Mesendoderm (in vitro differentiated cells): Measurements from ENCODE around the gene SLTM.

Experiments
- DNase-seq: peaks from one replicate; pipeline ENCODE4 v3.0.0; 2013
- H2AK5ac ChIP-seq: 2 replicates; pipeline ENCODE4 v1.6.1; 2013; ENCODE audit warnings: low read length, inconsistent platforms
- H2BK120ac ChIP-seq: 2 replicates; pipeline ENCODE4 v1.6.1; 2013; ENCODE audit warnings: low read depth, mild to moderate bottlenecking, low read length, moderate library complexity, mixed read lengths
- H2BK15ac ChIP-seq: replicated peaks from 2 replicates; pipeline ENCODE4 v1.6.1; 2013; ENCODE audit warnings: low read depth, mild to moderate bottlenecking, moderate library complexity
- H2BK5ac ChIP-seq: 2 replicates; pipeline ENCODE4 v1.6.1; 2013; ENCODE audit warnings: low read length, inconsistent platforms
- H3K18ac ChIP-seq: 2 replicates; pipeline ENCODE4 v1.6.1; 2013; ENCODE audit warnings: mild to moderate bottlenecking, low read length, mixed read lengths
- H3K23ac ChIP-seq: one replicate; pipeline ENCODE4 v1.6.1; 2013; ENCODE audit warnings: low read length
- H3K27ac ChIP-seq: 2 replicates; pipeline ENCODE4 v1.5.1; 2013; ENCODE audit warnings: low read depth, mild to moderate bottlenecking, inconsistent platforms, low read length, moderate library complexity
- H3K27me3 ChIP-seq: 2 replicates; pipeline ENCODE4 v1.6.1; 2013; ENCODE audit warnings: low read length, control low read depth, mild to moderate bottlenecking, inconsistent platforms; ENCODE audit not compliant: insufficient read depth, poor library complexity
- H3K36me3 ChIP-seq: 2 replicates; pipeline ENCODE4 v1.6.1; 2013; ENCODE audit warnings: low read length, inconsistent platforms; ENCODE audit not compliant: control insufficient read depth, insufficient read depth
- H3K4ac ChIP-seq: one replicate; pipeline ENCODE4 v1.6.1; 2013; ENCODE audit warnings: low read depth, mild to moderate bottlenecking, low read length, moderate library complexity
- H3K4me1 ChIP-seq: 2 replicates; pipeline ENCODE4 v1.6.1; 2013; ENCODE audit warnings: low read depth, low read length, inconsistent platforms; ENCODE audit not compliant: control insufficient read depth
- H3K4me2 ChIP-seq: 2 replicates; pipeline ENCODE4 v1.6.1; 2013; ENCODE audit warnings: low read length
- H3K4me3 ChIP-seq: 2 replicates; pipeline ENCODE4 v1.5.1; 2013; ENCODE audit warnings: mild to moderate bottlenecking, low read length
- H3K56ac ChIP-seq: one replicate; pipeline ENCODE4 v1.6.1; 2013; ENCODE audit warnings: low read length
- H3K79me1 ChIP-seq: 2 replicates; pipeline ENCODE4 v1.6.1; 2013; ENCODE audit warnings: low read length, inconsistent platforms
- H3K79me2 ChIP-seq: 2 replicates; pipeline ENCODE4 v1.6.1; 2013; ENCODE audit warnings: mild to moderate bottlenecking, low read length; ENCODE audit not compliant: control insufficient read depth, insufficient read depth
- H3K9ac ChIP-seq: 2 replicates; pipeline ENCODE4 v1.6.1; 2013; ENCODE audit warnings: low read length, inconsistent platforms
- H4K5ac ChIP-seq: one replicate; pipeline ENCODE4 v1.6.1; 2013; ENCODE audit warnings: low read length
- H4K8ac ChIP-seq: one replicate; pipeline ENCODE4 v1.6.1; 2013; ENCODE audit warnings: low read depth, mild to moderate bottlenecking, control low read depth, low read length, moderate library complexity
- WGBS: extraction: QIAGEN DNeasy Blood & Tissue Kit; methylation state at CpG from one replicate; pipeline ENCODE4 v1.1.7; 2013; ENCODE audit warnings: low lambda C conversion rate, missing lambda C conversion rate; ENCODE audit not compliant: insufficient coverage; ENCODE audit errors: extremely low coverage; 5-methylcytosine and 5-hydroxymethylcytosine counted together

SLTM gene

DNA sequence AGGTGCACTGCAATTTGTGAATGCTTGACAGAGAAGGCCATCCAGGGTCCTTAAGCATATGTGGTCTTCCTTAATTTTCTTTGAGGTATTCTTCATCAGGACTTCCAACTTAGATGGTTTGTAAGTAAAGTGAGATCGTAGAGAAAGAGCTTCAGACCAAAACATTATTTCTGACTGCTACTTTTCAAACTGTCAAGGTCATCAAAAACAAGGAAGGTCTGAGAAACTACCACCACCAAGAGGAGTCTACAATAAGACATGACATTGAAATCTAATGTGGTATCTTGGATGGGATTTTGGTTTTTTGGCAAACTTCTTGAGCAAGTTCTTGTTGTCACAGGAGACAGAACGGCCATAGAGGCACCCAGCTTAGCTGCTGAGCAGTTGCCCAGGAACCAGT is 34.0 kb upstream of the SLTM start:
- Histone ChIP-seq H3K4me2 (no peak overlapping the region), H2BK15ac (no peak overlapping the region), H3K9ac (no peak overlapping the region), H3K27ac (no peak overlapping the region), H4K8ac (no peak overlapping the region), H3K4me1 (no peaks in the 10 kb centered on the region), H3K27me3 (no peaks in the 10 kb centered on the region), H3K4ac (no peak overlapping the region), H4K5ac (no peak overlapping the region), H3K79me2 (no peaks in the 10 kb centered on the region), H3K36me3 (no peaks in the 10 kb centered on the region), H3K18ac (no peak overlapping the region), H3K79me1 (no peaks in the 10 kb centered on the region), H2BK5ac (no peak overlapping the region), H3K23ac (no peak overlapping the region), H3K4me3 (no peak overlapping the region), H2AK5ac (no peak overlapping the region), H2BK120ac (no peak overlapping the region), H3K56ac (no peak overlapping the region)
- DNase-seq = no peak
- WGBS = no CpG with 5 or more reads among the region's 2 CpGs

DNA sequence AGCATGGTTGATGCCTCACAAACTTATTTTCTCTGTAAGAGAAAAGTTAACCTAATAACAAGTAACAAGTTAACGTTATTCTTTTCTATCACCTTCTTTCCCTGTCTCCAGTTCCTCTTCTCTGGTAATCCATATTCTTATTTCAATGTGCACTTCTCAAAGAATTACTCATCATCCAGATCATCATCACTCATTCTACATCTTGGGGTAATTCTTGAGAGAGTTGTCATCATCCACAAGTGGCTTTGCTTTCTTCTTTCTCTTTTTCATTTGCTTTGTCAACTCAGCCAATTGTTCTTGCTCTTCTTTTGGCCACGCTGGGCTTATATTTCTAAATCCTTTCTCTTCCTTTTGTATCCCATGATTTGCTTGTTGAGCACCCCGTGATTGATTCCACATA is 33.2 kb upstream of the SLTM start:
- Histone ChIP-seq H3K79me2 (no peaks in the 10 kb centered on the region), H3K9ac (no peak overlapping the region), H2BK120ac (no peak overlapping the region), H3K4me1 (no peaks in the 10 kb centered on the region), H2BK15ac (no peak overlapping the region), H3K36me3 (no peaks in the 10 kb centered on the region), H3K4ac (no peak overlapping the region), H2BK5ac (no peak overlapping the region), H4K8ac (no peak overlapping the region), H3K56ac (no peak overlapping the region), H3K79me1 (no peaks in the 10 kb centered on the region), H3K4me3 (no peak overlapping the region), H3K27me3 (no peaks in the 10 kb centered on the region), H3K27ac (no peak overlapping the region), H4K5ac (no peak overlapping the region), H3K18ac (no peak overlapping the region), H3K23ac (no peak overlapping the region), H2AK5ac (no peak overlapping the region), H3K4me2 (no peak overlapping the region)
- no CpG with 5 or more reads among the region's 3 CpGs for WGBS
- no peak for DNase-seq

DNA sequence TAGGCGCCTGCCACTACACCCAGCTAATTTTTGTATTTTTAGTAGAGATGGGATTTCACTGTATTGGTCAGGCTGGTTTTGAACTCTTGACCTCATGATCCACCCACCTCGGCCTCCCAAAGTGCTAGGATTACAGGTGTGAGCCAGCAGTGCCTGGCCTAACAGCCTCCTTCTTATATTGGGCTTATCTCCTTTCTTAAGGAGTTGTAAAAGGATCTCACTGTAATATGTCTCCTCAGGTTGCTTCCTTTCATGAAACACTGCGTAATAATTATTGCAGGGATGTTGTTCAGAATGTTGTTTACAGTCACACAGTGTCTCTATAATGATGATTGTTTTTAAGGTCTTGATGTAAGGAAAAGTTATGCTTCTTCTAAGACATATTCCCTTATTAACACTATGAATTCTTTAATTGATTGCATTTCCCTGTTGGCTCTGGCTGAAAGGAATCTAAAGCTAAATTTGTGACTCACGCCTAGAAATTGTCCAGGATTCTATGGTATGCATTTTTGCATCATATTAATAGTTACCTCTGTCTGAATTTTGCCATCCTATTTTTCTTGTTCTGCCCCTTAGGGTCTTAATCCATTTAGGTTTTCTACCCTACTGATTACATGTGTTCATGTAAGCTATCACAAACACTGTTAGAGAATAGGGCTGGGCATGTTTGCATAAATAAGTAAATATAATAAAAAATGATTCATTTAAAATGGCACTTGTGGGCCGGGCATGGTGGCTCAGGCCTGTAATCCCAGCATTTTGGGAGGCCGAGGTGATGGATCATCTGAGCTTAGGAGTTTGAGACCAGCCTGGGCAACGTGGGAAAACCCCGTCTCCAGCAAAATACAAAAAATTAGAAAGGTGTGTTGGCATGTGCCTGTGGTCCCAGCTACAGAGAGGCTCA is 29.4 kb upstream of the SLTM start:
- Histone ChIP-seq H3K79me1 (no peaks in the 10 kb centered on the region), H3K79me2 (no peaks in the 10 kb centered on the region), H3K4me1 (no peaks in the 10 kb centered on the region), H3K27me3 (no peaks in the 10 kb centered on the region), H3K4me2 (no peak overlapping the region), H3K36me3 (no peaks in the 10 kb centered on the region), H3K56ac (no peak overlapping the region), H2BK5ac (no peak overlapping the region), H3K4ac (no peak overlapping the region), H3K9ac (no peak overlapping the region), H3K27ac (no peak overlapping the region), H4K8ac (no peak overlapping the region), H2AK5ac (no peak overlapping the region), H3K23ac (no peak overlapping the region), H2BK120ac (no peak overlapping the region), H4K5ac (no peak overlapping the region), H2BK15ac (no peak overlapping the region), H3K4me3 (no peak overlapping the region), H3K18ac (no peak overlapping the region)
- DNase-seq = no peak
- WGBS = no CpG with 5 or more reads among the region's 8 CpGs

DNA sequence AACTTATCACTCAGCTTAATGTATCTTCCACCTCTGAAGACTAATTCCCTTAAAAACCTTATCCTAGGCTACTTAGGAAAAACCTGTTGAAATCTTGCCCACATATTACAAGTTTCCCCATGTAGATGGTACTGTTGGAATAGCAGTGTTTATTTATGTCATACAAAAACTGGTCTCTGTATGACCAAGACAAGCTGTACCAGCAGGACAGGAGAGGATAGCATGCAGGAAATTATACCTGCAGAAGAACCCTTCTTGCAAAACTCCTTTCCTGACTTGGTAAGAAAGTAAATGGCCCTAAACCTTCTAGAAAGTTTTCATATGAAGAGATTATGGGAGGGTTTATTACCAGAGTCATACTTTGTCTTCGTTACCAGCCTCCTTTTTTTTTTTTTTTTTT is 28.7 kb upstream of the SLTM start:
- no CpG with 5 or more reads among the region's 1 CpG for WGBS
- Histone ChIP-seq H3K27ac (no peak overlapping the region), H3K56ac (no peak overlapping the region), H4K5ac (no peak overlapping the region), H3K18ac (no peak overlapping the region), H3K27me3 (no peaks in the 10 kb centered on the region), H3K23ac (no peak overlapping the region), H2BK5ac (no peak overlapping the region), H2BK120ac (no peak overlapping the region), H3K4me2 (no peak overlapping the region), H3K36me3 (no peaks in the 10 kb centered on the region), H3K79me2 (no peaks in the 10 kb centered on the region), H2AK5ac (no peak overlapping the region), H3K4me3 (no peak overlapping the region), H3K79me1 (no peaks in the 10 kb centered on the region), H3K4me1 (no peaks in the 10 kb centered on the region), H4K8ac (no peak overlapping the region), H3K4ac (no peak overlapping the region), H2BK15ac (no peak overlapping the region), H3K9ac (no peak overlapping the region)
- no peak for DNase-seq

DNA sequence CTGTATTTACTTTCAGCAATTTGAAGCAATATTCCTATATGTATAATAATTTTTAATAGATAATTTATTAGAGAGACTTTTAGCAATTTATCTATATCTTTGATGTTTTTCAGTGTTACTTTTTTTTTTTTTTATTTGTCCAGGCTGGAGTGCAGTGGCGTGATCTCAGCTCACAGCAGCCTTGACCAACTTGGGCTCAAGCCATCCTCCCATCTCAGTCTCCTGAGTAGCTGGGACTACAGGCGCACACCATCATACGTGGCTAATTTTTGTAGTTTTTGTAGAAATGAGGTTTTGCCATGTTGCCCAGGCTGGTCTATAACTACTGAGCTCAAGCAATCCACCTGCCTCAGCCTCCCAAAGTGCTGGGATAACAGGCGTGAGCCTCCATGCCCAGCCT is 25.3 kb upstream of the SLTM start:
- H3K18ac ChIP-seq = no peak overlapping the region
- no CpG with 5 or more reads among the region's 4 CpGs for WGBS
- no peak overlapping the region for H2BK15ac ChIP-seq
- no peak overlapping the region for H2BK120ac ChIP-seq
- H3K56ac ChIP-seq = no peak overlapping the region
- no peak for DNase-seq
- H3K27me3 ChIP-seq = no peaks in the 10 kb centered on the region
- H3K79me2 ChIP-seq = no peaks in the 10 kb centered on the region
- no peak overlapping the region for H3K4me2 ChIP-seq
- no peak overlapping the region for H4K8ac ChIP-seq
- H3K9ac ChIP-seq = no peak overlapping the region
- H2AK5ac ChIP-seq = no peak overlapping the region
- no peak overlapping the region for H3K27ac ChIP-seq
- no peak overlapping the region for H3K23ac ChIP-seq
- H4K5ac ChIP-seq = no peak overlapping the region
- no peaks in the 10 kb centered on the region for H3K4me1 ChIP-seq
- H3K4ac ChIP-seq = no peak overlapping the region
- H3K36me3 ChIP-seq = no peaks in the 10 kb centered on the region
- no peaks in the 10 kb centered on the region for H3K79me1 ChIP-seq
- H2BK5ac ChIP-seq = no peak overlapping the region
- no peak overlapping the region for H3K4me3 ChIP-seq
